ENCODE measurements around the gene HLX. TPM values are rescaled to one million over a fixed set of nuclear protein-coding genes. Genes with fewer than 3 reads are reported as not detected.

The HLX gene
- total RNA-seq, 6 donors from 2014 or later: 10.9 to 27.4 (median 20.5) TPM

DNA sequence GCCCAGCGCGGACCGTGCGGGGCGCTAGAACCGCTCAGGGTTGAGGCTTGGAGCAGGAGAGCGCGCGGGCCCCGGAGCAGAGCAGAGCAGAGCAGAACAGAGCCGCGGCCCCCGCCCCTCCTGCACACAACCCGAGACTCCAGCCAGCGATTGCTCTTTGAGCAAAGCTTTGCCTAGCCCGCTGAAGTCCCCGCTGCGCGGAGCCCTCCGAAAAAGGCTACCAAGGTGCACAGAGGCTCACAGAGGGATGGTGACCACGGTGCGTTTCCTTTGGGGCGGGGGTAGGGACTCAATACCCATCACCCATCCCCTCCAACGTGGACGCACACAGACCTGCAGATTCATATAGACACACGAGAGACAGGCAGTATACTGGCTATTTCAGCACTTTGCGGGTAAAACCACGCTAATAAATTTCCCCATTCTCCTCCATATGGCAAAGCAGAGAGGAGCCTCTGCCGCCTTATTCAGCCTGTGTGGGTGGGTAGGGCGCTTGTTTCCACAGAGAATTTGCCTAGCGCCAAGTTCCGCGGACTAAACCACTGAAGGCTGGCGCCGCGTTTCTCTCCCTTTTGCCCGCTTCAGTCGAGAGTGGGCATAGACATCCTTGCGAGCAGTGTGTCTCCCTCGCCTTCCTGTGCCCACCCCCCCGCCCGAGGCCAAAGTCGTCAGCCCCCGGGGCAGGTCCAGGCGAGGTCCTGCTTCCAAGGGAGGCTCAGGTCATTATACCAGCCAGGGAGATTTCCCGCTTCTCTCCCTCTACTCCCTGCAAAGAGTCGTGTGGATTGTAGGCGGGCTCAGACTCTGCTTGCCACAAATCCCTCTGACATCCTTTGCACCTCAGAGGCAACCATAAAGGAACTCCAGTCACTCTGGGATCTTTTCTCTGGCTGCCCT lies 8.5 kb downstream of the HLX start:
- ATAC-seq (ENCODE audit: low FRiP score in 2 of 2) (peak in 1 of 2 donors; percentile 74), DNase-seq (peak in 1 of 2 donors; percentile 85)
- Histone ChIP-seq H3K4me1 (peaks cover 8 to 32% (median 15%) of the 10 kb centered on the region in 4 donors), H3K27me3 (peaks cover 0 to 23% (median 6%) of the 10 kb centered on the region in 4 donors), H3K27ac (no peak overlapping the region), H3K36me3 (peaks cover 2 to 35% (median 25%) of the 10 kb centered on the region in 4 donors), H3K9me3 (no peaks in the 10 kb centered on the region), H3K4me3 (no peak overlapping the region)
- no peak for TF ChIP-seq POLR2A (IDR thresholded peaks at IDR 0.05)
- TF ChIP-seq EP300 (IDR thresholded peaks at IDR 0.05): no peak
- no peak for TF ChIP-seq CTCF (IDR thresholded peaks at IDR 0.05)
- TF ChIP-seq POLR2AphosphoS5 (IDR thresholded peaks at IDR 0.05): no peak
- WGBS, 2 donors: 15 to 25% methylated on average over 4 to 48 of the region's 48 CpGs

DNA sequence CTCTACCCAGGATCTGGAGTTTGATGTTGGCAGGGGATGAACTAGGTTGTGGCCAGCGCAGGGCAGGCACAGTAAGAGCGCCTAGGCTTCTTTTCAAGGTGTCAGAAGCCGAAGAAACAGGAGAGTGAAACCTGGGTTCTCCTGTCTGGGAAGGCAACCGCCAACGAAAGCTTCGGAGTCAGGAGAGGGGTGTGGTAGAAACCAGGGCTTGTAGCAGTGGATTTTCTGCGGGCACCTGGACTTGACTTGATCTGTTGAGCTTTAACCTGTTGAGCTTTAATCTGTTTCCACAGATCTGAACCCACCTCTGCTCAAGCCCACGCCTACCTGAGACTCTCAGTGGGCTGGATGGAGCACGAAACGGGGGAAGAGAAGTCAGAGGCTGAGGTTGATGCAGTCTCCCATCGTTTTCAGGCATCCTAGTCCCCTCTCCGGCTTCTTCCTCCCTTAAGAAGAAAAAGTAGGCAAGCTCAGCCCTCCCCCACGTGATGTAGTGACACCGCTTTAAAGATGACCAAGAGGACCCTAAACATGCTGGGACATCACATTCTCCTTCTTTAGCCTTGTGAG lies 9.3 kb downstream of the HLX start:
- Histone ChIP-seq H3K36me3 (peaks cover under 1 to 31% (median 24%) of the 10 kb centered on the region in 4 donors), H3K9me3 (no peaks in the 10 kb centered on the region), H3K27ac (no peak overlapping the region), H3K4me3 (no peak overlapping the region), H3K27me3 (peaks cover 0 to 23% (median 6%) of the 10 kb centered on the region in 4 donors), H3K4me1 (peaks cover 5 to 29% (median 9%) of the 10 kb centered on the region in 4 donors)
- 50 to 61% methylated on average over 14 of the region's 14 CpGs for WGBS, 2 donors
- DNase-seq (no peak), ATAC-seq (ENCODE audit: low FRiP score in 2 of 2) (no peak)
- TF ChIP-seq POLR2A (IDR thresholded peaks at IDR 0.05) (no peak), CTCF (IDR thresholded peaks at IDR 0.05) (no peak), EP300 (IDR thresholded peaks at IDR 0.05) (no peak), POLR2AphosphoS5 (IDR thresholded peaks at IDR 0.05) (no peak)

DNA sequence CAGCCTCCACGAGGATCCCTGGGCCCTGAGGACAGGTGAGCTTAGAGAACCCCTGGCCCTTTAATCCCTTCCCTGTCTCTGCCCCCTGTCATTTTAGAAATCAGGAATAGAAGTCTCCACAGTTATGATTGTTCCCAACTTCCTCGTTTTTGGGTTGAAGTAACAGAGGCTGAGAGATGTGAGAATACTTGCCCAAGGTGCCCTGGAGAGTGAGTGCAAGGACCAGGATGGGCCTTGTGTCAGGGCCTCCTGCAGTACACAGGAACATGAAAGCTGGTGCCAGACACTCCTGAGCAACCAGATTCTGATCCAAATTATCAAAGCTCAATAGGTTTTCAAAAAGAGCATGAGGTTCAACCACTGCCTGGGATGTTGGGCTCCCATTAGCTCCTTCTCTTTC lies 10.1 kb downstream of the HLX start:
- ATAC-seq (ENCODE audit: low FRiP score in 2 of 2) (no peak), DNase-seq (no peak)
- Histone ChIP-seq H3K36me3 (peaks cover 0 to 23% (median 17%) of the 10 kb centered on the region in 4 donors), H3K4me3 (no peak overlapping the region), H3K27ac (no peak overlapping the region), H3K27me3 (peaks cover 0 to 23% (median 9%) of the 10 kb centered on the region in 4 donors), H3K4me1 (peaks cover 2 to 31% (median 12%) of the 10 kb centered on the region in 4 donors), H3K9me3 (no peaks in the 10 kb centered on the region)
- TF ChIP-seq EP300 (IDR thresholded peaks at IDR 0.05): no peak
- 29 to 52% methylated on average over 2 of the region's 2 CpGs for WGBS, 2 donors

DNA sequence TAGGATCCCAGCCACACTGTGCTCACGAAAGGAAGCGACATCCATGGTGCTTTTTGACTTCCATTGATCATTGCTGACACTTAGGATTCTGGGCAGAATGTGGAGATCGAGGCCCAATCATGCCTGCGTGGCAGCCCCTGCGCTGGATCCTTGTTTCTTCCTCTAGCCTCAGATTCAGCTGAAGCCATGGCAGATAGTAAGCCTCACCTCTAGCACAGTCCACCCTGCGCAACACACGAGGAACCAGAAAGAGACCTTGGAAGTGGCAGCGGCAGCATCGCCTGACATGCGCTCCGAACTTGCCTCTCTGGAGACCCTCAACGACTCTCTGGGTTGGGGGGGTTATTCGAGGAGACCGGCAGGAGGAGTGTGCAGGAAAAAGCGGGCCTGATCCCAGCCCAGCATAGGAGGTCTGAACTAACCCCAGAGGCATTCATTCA lies 10.6 kb downstream of the HLX start:
- TF ChIP-seq CTCF (IDR thresholded peaks at IDR 0.05) (no peak), POLR2AphosphoS5 (IDR thresholded peaks at IDR 0.05) (no peak)
- Histone ChIP-seq H3K4me1 (peaks cover 2 to 36% (median 11%) of the 10 kb centered on the region in 4 donors), H3K36me3 (peaks cover 0 to 17% (median 12%) of the 10 kb centered on the region in 4 donors), H3K27me3 (peaks cover 0 to 23% (median 9%) of the 10 kb centered on the region in 4 donors), H3K4me3 (no peak overlapping the region), H3K9me3 (no peaks in the 10 kb centered on the region), H3K27ac (no peak overlapping the region)
- 66 to 82% methylated on average over 15 of the region's 15 CpGs for WGBS, 2 donors
- ATAC-seq (ENCODE audit: low FRiP score in 2 of 2) (no peak), DNase-seq (no peak)

- H3K9me3 ChIP-seq: no peaks in the 10 kb centered on the region
- ATAC-seq (ENCODE audit: low FRiP score in 2 of 2): no peak
- peaks cover 2 to 36% (median 11%) of the 10 kb centered on the region in 4 donors for H3K4me1 ChIP-seq
- DNase-seq: no peak
- TF ChIP-seq POLR2AphosphoS5 (IDR thresholded peaks at IDR 0.05) (no peak), POLR2A (IDR thresholded peaks at IDR 0.05) (no peak), CTCF (IDR thresholded peaks at IDR 0.05) (no peak), EP300 (IDR thresholded peaks at IDR 0.05) (no peak)
- peaks cover 0 to 10% (median 5%) of the 10 kb centered on the region in 4 donors for H3K36me3 ChIP-seq
- no peak overlapping the region for H3K27ac ChIP-seq
- H3K4me3 ChIP-seq: no peak overlapping the region
- WGBS, 2 donors: 73 to 87% methylated on average over 1 of the region's 1 CpG
- H3K27me3 ChIP-seq: peaks cover 0 to 26% (median 9%) of the 10 kb centered on the region in 4 donors
Observed at GRCh38 chr1:220890602-220891001, 11.4 kb downstream of the HLX start.

All from upper lobe of left lung (tissue), 6 donors.